NCI-H128 (cell line): ENCODE results near the gene NCL.

ENCODE experiments used
- DNase-seq: peaks from one replicate; lab custom pipeline; 2025; ENCODE audit not compliant: unreplicated experiment; lab: John Stamatoyannopoulos, UW

The NCL gene, protein sequence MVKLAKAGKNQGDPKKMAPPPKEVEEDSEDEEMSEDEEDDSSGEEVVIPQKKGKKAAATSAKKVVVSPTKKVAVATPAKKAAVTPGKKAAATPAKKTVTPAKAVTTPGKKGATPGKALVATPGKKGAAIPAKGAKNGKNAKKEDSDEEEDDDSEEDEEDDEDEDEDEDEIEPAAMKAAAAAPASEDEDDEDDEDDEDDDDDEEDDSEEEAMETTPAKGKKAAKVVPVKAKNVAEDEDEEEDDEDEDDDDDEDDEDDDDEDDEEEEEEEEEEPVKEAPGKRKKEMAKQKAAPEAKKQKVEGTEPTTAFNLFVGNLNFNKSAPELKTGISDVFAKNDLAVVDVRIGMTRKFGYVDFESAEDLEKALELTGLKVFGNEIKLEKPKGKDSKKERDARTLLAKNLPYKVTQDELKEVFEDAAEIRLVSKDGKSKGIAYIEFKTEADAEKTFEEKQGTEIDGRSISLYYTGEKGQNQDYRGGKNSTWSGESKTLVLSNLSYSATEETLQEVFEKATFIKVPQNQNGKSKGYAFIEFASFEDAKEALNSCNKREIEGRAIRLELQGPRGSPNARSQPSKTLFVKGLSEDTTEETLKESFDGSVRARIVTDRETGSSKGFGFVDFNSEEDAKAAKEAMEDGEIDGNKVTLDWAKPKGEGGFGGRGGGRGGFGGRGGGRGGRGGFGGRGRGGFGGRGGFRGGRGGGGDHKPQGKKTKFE

DNA sequence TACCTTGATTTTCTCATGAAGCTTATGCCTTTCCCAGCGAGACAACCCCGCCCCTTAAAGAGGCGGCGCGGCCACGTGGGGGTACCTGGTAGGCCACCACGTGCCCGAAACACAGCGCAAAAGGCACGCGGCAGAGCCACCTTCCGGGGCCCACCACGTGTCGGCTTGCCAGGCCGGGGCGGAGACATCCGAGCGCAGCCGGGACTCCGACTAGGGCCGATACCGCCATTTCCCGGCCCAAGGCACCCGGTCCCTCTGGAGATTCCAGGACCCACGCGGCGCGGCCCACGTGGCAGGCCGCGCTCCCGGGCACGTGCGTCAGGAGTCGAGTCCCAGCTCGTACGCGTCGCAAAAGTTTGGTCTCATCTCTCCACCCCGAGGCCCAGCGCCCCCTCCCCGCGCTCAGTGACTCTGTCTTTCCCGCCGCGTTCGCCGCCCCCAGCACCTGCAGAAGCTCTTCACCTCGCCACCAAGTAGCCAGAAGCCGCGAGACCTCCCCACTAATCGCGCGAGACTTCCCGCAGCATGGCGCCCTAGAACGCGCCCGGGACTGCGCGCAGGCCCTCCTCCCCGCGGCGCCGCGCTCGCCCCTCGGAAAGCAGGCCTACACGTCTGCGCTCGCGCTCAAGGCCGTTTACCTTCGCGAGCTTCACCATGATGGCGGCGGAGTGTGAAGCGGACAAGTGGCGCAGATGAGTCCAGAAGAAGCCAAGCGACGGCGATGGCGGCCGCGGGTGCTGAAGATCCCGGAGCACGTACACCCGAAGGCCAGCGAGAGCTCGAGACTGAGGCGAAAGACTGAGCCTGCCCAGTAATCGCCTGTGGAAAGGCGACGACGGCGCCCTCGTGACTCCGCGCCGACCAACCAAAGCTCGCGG is at the start of gene NCL:
Gene NCL (minus strand): TSS at position 787 of the 878 bp plus-strand sequence. CDS start 131 bp downstream, at position 656.
- DNase-seq, result peak; percentile 22

DNA sequence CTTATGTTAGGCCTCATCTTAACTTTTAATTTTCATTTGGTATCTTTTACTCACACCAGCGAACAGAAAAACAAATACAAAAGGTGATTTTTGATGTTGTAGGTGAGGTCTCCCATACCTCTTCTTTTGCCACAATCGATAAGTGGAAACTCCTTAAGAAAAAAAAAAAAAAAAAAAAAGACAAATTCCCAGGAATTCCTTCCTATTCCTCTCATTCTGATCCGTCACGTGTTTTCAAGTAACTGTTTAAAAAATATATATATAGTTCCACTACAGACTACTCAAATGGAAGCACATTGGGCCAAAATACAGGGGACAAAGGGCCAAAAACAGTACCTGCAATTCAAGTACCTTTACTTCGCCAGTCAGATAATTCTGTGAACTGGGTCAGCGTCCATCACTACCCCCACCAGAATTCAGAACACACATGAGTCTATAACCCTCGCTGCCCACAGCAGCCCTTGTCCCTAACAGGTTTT is 49.5 kb upstream of the NCL start:
- DNase-seq, result no peak

DNA sequence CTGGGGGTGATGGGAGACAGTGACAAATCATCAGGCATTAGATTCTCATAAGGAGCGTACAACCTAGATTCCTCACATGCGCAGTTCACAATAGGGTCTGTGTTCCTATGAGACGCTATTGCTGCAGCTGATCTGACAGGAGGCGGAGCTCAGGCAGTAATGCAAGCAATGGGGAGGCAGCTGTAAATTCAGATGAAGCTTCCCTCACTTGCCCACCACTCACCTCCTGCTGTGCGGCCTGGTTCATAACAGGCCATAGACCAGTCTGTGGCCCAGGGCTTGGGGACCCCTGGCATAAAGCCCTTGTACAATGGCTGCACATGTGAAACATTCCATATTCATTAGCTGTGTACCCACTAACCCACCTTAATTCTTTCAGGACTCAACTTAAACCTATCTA is 47.9 kb upstream of the NCL start:
- DNase-seq, result no peak

DNA sequence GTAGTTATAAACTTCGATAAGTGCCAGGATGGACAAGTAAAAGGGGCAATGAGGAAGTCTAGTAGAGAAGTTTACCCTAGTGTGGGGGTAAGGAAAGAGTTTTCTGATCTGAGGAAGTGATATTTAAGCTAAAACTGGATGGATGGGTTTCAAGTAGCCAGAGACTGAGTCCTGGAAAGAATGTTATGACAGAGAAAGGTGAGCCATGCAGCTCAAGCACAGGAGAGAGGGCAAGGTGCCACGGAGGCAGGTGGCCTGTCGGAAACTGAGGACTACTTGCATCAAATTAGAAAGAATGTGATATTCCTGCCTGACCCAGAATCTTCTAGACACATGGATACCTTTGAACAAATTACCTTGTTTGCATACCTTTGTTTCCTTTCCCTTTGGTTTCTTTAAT is 39.5 kb upstream of the NCL start:
- no peak for DNase-seq

DNA sequence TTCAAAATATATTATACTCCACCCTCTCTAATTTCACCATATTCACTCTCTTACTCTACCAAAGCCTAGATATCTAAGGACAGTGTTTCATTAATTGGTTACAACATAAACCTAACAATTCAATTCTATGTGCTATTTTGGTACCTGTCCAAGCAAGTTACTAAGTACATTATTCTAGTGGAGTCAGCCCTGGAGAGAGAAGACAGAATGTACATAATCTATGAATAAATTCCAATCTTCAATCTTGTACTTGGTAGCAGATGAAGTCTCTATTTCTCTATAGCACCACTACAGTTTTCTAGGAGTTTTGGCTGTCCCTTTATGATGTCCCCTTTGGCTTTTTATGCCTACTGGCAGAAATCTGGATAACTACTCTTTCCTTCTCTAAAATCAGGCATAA is 38.3 kb upstream of the NCL start:
- DNase-seq, result no peak

DNA sequence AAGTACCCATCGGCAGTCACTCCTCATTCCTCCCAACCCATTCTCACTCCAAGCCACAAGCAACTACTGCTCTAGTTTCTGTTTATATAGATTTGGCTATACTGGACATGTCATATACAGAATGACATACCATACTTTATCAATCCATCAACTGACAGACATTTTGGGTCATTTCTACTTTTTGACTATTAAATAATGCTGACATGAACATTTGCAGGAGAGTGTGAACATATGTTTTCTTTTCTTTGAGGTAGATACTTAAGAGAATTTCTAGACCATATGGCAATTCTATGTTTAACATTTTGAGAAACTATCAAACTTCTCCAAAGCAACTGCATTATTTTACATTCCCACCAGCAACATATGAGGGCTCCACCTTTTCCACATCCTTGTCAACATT is 33.4 kb upstream of the NCL start:
- no peak for DNase-seq

DNA sequence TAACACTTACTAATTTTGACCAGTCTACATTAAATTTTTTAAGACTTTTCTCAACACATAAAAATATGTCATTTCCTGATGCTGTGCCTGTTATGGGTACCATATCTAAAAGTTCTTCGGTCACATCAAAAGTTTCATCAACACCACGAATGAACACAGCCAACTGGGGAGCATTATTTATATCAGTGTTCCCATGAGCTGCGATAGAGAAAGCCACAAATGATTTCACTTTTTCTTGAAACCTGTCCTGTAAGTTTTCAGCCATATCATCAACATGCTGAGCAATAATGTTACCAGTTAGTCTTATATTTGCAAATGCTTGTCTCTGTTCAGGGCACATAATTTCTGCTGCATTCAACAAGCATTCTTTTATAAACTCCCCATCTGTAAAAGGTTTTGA is 30.4 kb upstream of the NCL start:
- DNase-seq, result no peak

DNA sequence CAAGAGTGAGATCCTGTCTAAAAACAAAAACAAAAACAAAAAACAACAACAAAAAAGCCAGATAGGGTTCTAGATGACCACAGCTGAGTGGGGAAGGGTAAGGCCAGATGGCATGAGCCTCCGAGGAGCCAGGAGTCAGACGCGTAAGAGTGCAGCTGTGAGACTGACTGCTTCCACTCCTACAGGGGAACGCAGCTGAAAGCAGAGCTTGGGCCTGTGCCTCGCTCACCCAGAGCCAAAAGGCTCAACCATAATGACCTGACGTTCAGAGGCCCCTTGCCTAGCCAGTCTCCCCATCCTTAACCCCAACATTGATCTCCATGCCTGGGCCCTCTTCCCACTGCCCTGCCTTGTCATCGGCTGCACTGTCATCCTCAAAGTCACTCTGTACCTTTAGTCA is 26.5 kb upstream of the NCL start:
- DNase-seq, result no peak

DNA sequence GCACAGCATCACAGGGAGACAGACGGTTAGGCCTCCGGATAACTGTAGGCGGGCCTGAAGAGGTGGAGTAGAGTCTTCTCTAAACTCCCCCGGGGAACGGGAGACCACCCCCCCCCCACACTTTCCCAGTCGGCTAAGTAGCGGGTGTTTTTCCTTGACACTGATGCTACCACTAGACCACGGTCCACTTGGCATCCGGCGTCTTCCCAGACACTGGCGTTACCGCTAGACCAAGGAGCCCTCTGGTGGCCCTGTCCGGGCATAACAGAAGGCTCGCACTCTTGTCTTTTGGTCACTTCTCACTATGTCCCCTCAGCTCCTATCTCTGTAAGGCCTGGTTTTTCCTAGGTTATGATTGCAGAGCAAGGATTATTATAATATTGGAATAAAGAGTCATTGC is 25.7 kb upstream of the NCL start:
- DNase-seq, result no peak

DNA sequence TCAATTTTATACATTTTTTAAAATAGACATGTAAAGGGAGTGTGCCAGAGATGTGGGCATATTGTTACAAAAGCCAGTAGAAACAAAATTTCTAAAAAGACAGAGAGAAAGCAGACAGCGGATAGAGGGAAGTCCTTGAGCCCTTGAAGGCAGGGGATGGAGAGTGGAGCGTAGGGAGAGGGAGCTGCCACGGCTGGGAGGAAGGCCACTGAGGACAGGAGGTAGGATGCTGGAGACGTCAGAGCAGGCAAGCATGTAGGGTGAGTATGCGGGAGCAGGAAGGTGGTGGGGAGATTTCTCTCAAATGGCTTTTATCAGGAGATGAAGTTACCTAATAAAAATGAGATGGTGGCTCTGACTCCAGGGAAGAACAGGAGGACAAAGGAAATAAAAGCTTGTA is 24.0 kb upstream of the NCL start:
- DNase-seq, result no peak

DNA sequence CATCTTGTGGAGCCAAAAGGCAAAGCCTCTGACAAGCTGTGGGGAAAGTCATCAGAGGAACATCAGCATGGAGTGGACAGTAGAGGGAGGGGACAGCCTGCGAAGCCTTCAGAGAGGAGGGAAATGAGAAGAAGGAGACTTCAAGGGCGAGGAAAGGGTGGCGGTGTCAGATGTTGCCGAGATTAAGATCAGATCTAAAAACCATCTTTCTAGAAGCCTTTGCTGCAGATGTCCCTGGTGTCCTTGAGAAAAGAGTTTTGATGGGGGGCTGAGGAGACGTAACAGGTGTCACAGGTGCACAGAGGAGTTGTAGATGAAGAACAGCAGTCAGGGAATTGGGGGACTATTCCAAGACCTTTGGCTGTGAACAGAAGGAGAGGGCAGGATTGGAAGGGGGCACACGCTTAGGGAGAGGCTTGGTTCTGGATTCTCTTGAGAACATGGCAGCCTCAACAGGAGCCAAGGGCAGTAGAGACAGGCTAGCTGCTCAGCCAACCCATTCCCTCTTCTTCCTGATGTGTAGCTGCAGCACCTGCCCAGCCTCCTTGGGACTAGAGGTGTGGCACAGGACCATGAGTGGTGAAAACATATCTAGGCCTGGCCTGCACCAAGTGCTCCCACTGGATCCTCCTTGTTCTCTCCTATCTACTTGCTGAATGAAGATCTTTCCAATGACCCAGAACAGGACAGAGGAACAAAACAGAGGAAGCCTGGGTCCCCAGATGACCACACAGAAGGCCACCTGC is 22.7 kb upstream of the NCL start:
- DNase-seq, result no peak

DNA sequence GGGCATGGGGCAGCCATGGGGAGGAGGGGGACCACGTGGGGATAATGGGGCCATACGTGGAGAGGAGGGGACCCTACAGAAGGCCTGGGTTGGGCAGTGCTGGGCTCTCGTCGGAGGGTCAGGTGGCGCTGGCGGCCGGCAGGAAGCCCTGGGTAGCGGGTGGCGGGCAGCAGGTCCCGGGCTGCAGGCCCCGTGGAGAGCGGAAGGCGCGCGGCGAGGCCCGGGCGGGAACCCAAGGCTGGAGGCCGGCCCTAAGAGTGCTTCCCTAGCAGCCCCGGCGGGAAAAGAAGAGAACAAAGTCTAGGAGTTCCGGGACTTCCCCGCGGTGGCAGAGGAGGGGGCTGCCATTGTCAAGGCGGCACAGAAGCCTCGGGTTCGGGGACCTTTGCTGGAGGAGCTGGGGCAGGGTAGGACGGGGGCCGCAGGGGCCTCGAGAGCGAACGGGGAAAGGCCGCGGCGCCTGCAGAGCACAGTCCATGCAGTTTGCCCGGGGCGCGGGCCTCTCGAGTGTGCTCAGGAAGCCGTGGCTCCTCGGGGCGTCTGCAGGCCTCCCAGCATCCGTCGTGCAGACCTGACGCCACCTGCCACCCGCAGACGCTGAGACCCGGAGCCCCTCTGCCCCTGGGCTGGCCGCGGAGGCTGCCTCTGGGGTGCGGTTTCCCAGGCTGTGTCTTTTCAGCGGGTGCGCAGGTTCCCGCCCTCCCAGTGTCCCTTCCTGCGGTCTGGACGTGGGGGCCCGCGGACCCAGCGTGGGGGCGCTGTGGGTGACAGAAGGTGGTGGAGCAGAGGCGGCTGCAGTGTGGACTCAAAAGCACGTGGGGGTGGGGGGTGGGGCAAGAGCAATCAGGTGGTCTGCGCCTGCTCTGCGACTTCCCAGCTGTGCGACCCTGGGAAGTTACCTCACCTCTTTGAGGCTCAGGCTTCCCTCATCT is 19.4 kb upstream of the NCL start:
- DNase-seq, result no peak

DNA sequence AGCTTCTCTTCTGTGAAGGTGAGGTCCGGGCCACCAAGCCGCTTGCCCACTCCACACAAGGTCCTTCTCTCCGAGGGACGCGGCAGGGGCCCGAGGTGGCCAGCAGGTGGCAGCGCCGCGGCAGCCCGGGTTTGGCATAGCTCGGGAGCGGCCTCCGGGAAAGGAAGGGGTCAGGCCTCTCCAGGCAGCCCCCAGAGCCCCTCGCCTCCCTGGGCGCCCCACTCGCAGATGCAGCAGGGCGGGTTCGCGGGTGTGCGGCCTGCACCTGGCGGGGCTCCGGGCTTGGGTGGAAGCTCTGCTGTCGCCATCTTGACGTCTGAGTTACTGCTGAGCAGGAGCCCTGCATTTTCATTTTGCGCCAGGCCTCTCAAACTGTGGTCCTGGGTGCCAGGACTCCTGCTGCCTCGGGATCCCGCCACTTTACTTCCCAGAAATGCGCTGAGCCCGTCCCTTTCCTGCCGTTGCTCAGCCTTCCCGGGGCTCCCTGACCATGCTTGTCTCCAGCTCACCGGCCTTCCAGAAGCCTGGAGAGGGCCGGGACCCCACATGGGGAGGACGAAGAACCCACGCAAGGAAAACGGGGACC is 18.6 kb upstream of the NCL start:
- no peak for DNase-seq

DNA sequence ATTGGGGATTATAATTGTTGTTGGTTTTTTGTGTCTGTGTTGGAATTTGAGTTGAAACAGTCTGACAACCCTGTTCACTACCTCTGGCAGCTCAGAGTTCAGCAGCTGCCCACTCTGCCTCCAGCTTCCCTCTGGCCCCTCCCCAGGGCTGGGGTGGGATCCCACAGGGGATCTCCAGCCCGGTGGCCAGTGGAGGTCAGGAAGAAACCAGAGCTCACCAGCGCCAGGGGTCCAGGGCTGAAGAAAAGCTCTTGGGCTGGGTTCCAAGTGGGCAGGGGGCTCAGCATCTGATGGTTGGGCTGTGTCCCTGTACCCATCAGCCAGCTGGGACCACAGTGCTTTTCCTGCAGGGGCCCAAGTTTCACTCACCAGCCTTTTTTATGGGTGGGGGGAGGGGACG is 16.5 kb upstream of the NCL start:
- no peak for DNase-seq

DNA sequence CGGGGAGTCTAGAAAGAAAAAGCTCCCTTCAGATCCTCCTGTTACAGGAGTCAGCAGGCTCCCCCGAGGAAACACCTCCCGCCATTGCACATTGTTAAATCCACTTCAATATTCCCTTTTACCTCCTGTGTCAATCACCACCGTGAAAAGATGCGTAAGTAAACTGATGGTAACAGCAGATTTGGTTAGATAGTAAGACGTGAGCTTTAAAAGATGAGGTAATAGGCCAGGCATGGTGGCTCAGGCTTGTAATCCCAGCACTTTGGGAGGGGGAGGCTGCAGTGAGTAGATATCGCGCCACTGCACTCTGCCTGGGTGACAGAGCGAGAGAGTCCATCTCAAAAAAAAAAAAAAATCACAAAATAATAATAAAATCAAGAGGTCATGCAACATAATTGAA is 15.2 kb upstream of the NCL start:
- DNase-seq, result no peak

DNA sequence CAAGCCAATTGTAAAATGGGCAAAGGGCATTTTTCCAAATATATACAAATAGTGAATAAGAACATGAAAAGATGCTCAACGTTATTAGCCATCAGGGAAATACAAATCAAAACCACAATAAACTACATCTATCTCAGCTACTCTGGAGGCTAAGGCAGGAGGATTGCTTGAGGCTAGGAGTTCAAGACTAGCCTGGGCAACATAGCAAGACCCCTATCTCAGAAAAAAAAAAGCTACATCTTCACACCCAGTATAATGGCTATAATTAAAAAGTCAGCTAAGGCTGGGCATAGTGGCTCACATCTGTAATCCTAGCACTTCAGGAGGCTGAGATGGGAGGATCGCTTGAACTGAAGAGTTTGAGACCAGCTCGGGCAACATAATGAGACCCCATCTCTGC is 12.6 kb upstream of the NCL start:
- no peak for DNase-seq

DNA sequence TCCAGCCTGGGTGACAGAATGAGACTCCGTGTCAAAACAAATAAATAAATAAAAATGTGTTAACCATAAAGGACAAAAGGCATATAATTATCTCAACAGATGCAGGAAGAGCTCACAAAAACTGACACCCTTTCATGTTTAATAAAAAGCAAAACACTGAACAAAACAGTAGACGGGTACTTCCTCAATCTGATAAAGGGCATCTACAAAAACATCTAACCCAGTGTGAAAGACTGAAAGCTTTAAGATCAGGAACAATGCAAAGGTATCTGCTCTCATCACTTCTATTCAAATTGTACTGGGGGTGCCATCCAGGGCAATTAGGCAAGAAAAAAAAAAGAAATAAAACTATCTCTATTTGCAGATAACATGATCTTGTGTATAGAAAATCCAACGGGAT is 11.7 kb upstream of the NCL start:
- DNase-seq, result no peak

DNA sequence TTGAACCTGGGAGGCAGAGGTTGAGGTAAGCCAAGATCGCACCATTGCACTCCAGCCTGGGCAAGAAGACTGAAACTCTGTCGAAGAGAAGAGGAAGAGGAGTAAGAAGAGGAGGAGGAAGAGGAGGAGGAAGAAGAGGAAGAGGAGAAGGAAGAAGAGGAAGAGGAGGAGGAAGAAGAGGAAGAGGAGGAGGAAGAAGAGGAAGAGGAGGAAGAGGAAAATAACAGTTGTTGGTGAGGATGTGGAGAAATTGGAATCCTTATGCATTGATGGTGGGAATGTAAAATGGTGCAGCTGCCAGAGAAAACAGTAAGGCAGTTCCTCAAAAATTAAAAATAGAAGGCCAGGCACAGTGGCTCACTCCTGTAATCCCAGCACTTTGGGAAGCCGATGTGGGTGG is 8.5 kb upstream of the NCL start:
- DNase-seq, result no peak

DNA sequence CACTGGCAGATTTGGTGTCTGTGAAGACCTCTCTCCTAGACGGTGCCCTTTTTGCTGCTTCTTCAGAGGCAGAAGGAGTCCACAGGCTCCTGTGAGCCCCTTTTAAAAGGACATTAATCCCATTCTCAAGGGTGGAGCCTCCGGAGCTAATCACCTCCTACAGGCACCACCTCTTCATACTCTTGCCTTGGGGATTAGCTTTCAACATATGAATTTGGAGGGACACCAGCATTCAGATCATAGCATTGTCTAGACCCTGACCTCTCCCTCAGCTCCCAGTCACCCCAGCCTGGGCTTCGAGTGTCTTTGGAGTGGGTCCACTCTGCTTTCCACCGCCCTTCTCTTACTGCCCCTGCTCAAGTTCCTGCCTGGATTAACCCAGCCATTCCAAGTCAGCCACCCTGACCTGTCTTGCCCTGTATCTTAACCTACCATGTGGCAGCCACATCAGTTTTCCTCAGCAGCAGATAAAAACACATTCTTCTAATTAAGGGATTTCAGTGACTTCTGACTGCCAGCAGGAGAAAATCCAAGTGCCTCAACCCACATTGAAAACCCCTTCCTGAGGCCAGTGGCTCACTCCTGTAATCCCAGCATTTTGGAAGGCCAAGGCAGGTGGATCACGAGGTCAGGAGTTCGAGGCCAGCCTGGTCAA is 6.1 kb upstream of the NCL start:
- DNase-seq, result no peak
